A549 (cell line): Measurements from ENCODE around the gene MYH9. TPM values are rescaled to one million over a fixed set of nuclear protein-coding genes. Genes with fewer than 3 reads are reported as not detected.

ENCODE experiments used
- ATAC-seq, 2 experiments: fragments of 200-7000 bp in 1 of 2; fragments of >200 bp in 1 of 2; cut with Nextera tagmentation in 1 of 2; cut with Tn5 transposase in 1 of 2; 3 replicates each; pipeline versions ENCODE4 v1.8.0 to v1.9.1; 2018 to 2020; ENCODE audit warnings: mild to moderate bottlenecking in 1 of 2, moderate library complexity in 1 of 2
- CTCF ChIA-PET: fragments of 300-600 bp; sonication (Branson Sonifier 250); formaldehyde crosslinking; extraction: SDS; loops from one replicate; lab custom pipeline; 2021; ENCODE audit warnings: antibody characterized with exemption, inconsistent platforms; lab: Yijun Ruan, JAX
- POLR2A ChIA-PET: fragments of 350-600 bp; formaldehyde crosslinking; extraction: SDS; loops from one replicate; lab custom pipeline; 2021; ENCODE audit warnings: antibody characterized with exemption, inconsistent platforms; lab: Yijun Ruan, JAX
- DNase-seq, 2 experiments: peaks; one replicate each; pipeline versions ENCODE4 v3.0.0 to v3.0.0-alpha.2; 2011 to 2016; ENCODE audit warnings: low read depth in 1 of 2, low spot score in 1 of 2
- FAIRE-seq: peaks from 2 replicates; lab custom pipeline; 2011; peaks lifted over from hg19 to GRCh38; lab: Jason Lieb, UNC
- H3K27ac ChIP-seq, 2 experiments: fragments of >200 bp; sonication (Bioruptor Twin); formaldehyde crosslinking; 3 replicates each; pipeline ENCODE4 v1.5.1; 2016 to 2017
- H3K4me1 ChIP-seq: fragments of >200 bp; sonication (Bioruptor Twin); formaldehyde crosslinking; 3 replicates; pipeline ENCODE4 v1.6.1; 2016
- H3K4me2 ChIP-seq: fragments of >200 bp; sonication (Bioruptor Twin); formaldehyde crosslinking; 3 replicates; pipeline ENCODE4 v1.6.1; 2016
- H3K4me3 ChIP-seq: fragments of >200 bp; sonication (Bioruptor Twin); formaldehyde crosslinking; 3 replicates; pipeline ENCODE4 v1.5.1; 2016
- H3K9me3 ChIP-seq: fragments of >200 bp; sonication (Bioruptor Twin); formaldehyde crosslinking; 3 replicates; pipeline ENCODE4 v1.6.1; 2016
- CEBPB ChIP-seq, 2 experiments: fragments of >200 bp in 1 of 2; sonication (Bioruptor Twin) in 1 of 2; formaldehyde crosslinking in 1 of 2; IDR thresholded peaks; 2 replicates each; pipeline ENCODE4 v1.6.1; 2012 to 2016
- CHD4 ChIP-seq: fragments of 200-600 bp; sonication (generic); IDR thresholded peaks from 2 replicates; pipeline ENCODE4 v1.6.1; 2016; ENCODE audit warnings: antibody characterized with exemption, mild to moderate bottlenecking, borderline replicate concordance
- CTCF ChIP-seq: fragments of >200 bp; sonication (Bioruptor Twin); formaldehyde crosslinking; IDR thresholded peaks from 3 replicates; pipeline ENCODE4 v1.5.1; 2016
- EHMT2 ChIP-seq: fragments of 200-600 bp; sonication (generic); IDR thresholded peaks from 2 replicates; pipeline ENCODE4 v1.6.1; 2016; ENCODE audit warnings: antibody characterized with exemption, low read depth, mild to moderate bottlenecking, moderate library complexity
- FOSL2 ChIP-seq, 2 experiments: fragments of 450-650 bp in 1 of 2; fragments of >200 bp in 1 of 2; sonication (Bioruptor Twin) in 1 of 2; formaldehyde crosslinking; IDR thresholded peaks; 2 replicates each; pipeline versions ENCODE4 v1.5.0 to v1.6.1; 2016 to 2020; ENCODE audit warnings: mild to moderate bottlenecking in 1 of 2, moderate library complexity in 1 of 2
- GATA3 ChIP-seq: IDR thresholded peaks from 2 replicates; pipeline ENCODE4 v1.6.1; 2012; ENCODE audit warnings: borderline replicate concordance
- HDAC2 ChIP-seq: fragments of 200-600 bp; sonication (generic); IDR thresholded peaks from 2 replicates; pipeline ENCODE4 v1.6.1; 2016
- HES2 ChIP-seq: fragments of >200 bp; sonication (Bioruptor Twin); formaldehyde crosslinking; IDR thresholded peaks from 2 replicates; pipeline ENCODE4 v1.6.1; 2016
- HOXB13 ChIP-seq: fragments of 250-450 bp; sonication (Bioruptor Pico); IDR thresholded peaks from 2 replicates; pipeline ENCODE4 v1.5.0; 2020; ENCODE audit warnings: low read depth, mild to moderate bottlenecking, moderate library complexity
- JUNB ChIP-seq: fragments of >200 bp; sonication (Bioruptor Twin); formaldehyde crosslinking; IDR thresholded peaks from 2 replicates; pipeline ENCODE4 v1.6.1; 2016
- KDM1A ChIP-seq: fragments of 200-600 bp; sonication (generic); IDR thresholded peaks from 2 replicates; pipeline ENCODE4 v1.6.1; 2016; ENCODE audit warnings: low read depth, mild to moderate bottlenecking
- NR3C1 ChIP-seq: fragments of >200 bp; sonication (Bioruptor Twin); formaldehyde crosslinking; IDR thresholded peaks from 3 replicates; pipeline ENCODE4 v1.6.1; 2017
- PBX3 ChIP-seq: IDR thresholded peaks from 2 replicates; pipeline ENCODE4 v1.6.1; 2012
- PHF8 ChIP-seq: fragments of 200-600 bp; sonication (generic); IDR thresholded peaks from 2 replicates; pipeline ENCODE4 v1.6.1; 2016; ENCODE audit warnings: low read depth, mild to moderate bottlenecking, antibody characterized with exemption, moderate library complexity, borderline replicate concordance
- RARB ChIP-seq: fragments of 250-450 bp; sonication (Bioruptor Pico); IDR thresholded peaks from 2 replicates; pipeline ENCODE4 v1.8.0; 2021; ENCODE audit warnings: mild to moderate bottlenecking, moderate library complexity
- RFX5 ChIP-seq: fragments of 450-650 bp; IDR thresholded peaks from 2 replicates; pipeline ENCODE4 v1.7.1; 2014; ENCODE audit warnings: antibody characterized with exemption, mild to moderate bottlenecking, moderate library complexity
- SMC3 ChIP-seq: fragments of >200 bp; sonication (Bioruptor Twin); formaldehyde crosslinking; IDR thresholded peaks from 3 replicates; pipeline ENCODE4 v1.6.1; 2018; ENCODE audit warnings: inconsistent platforms
- SREBF2 ChIP-seq: fragments of 450-650 bp; IDR thresholded peaks from 2 replicates; pipeline ENCODE4 v1.6.1; 2014; ENCODE audit warnings: mild to moderate bottlenecking, moderate library complexity
- TP53 ChIP-seq: fragments of 250-450 bp; sonication (Bioruptor Pico); IDR thresholded peaks from 2 replicates; pipeline ENCODE4 v1.5.0; 2021; ENCODE audit warnings: mild to moderate bottlenecking, moderate library complexity
- ZFP36 ChIP-seq: fragments of 450-650 bp; IDR thresholded peaks from 2 replicates; pipeline ENCODE4 v1.6.1; 2014; ENCODE audit warnings: borderline replicate concordance; ENCODE audit not compliant: partially characterized antibody
- ZSCAN20 ChIP-seq: fragments of 250-450 bp; sonication (Bioruptor Pico); IDR thresholded peaks from 2 replicates; pipeline ENCODE4 v1.8.0; 2022; ENCODE audit warnings: mild to moderate bottlenecking, moderate library complexity
- WGBS: methylation state at CpG from one replicate; pipeline ENCODE4 v1.1.6; 2017; ENCODE audit errors: missing lambda C conversion rate; 5-methylcytosine and 5-hydroxymethylcytosine counted together
- polyA plus RNA-seq, 4 experiments: library from polyadenylated mRNA; depleted of rRNA in 3 of 4; stranded (reverse); fragments of >200 nt; fragmentation: RNase III in 1 of 4; extraction: RNeasy Plus Mini Kit Qiagen cat#74134 plus additional on column Dnase treatment in 1 of 4; gene quantifications; 2 replicates in 3 of 4; 3 replicates in 1 of 4; pipeline ENCODE4 v1.2.3, GENCODE V29; 2011 to 2017
- TF ChIP-seq, protein P1 (sequence below): fragments of 250-450 bp; sonication (Bioruptor Pico); IDR thresholded peaks from 2 replicates; pipeline ENCODE4 v1.5.0; 2021; ENCODE audit warnings: mild to moderate bottlenecking, moderate library complexity, borderline replicate concordance
- TF ChIP-seq, protein P2 (sequence below): fragments of 150-350 bp; IDR thresholded peaks from 2 replicates; pipeline ENCODE4 v1.6.1; 2014; ENCODE audit warnings: low read depth, mild to moderate bottlenecking, low read length

The MYH9 gene
- polyA plus RNA-seq, 2 of the 4 experiments (the other 2 are of a cell fraction), result 92.1 to 158 TPM

GRCh38 chr22:36318442-36318841, 69.3 kb downstream of the MYH9 start (continued):
- no peak for TF ChIP-seq ZSCAN20 (CRISPR knock-in tag)
- no peak for TF ChIP-seq EHMT2
- no peak for TF ChIP-seq HOXB13
- no peak for TF ChIP-seq CHD4
- no peak for TF ChIP-seq SREBF2
- TF ChIP-seq GATA3, result no peak
- TF ChIP-seq PHF8, result no peak
- no peak for TF ChIP-seq RARB (CRISPR knock-in tag)
- TF ChIP-seq, all 56 proteins: peak for 0

GRCh38 chr22:36317658-36318271, 70.0 kb downstream of the MYH9 start:
- ChIA-PET CTCF (interaction anchor here (0.7 to 3.6 kb wide), 3 partner anchors 17 to 153 kb away, joined by 4 to 18 read pairs (median 4); no protein-coding TSS in a partner anchor), POLR2A (no interaction called here)
- Histone ChIP-seq H3K4me1 (no peaks in the 10 kb centered on the region), H3K9me3 (no peaks in the 10 kb centered on the region), H3K27ac (no peak overlapping the region), H3K4me3 (no peak overlapping the region), H3K4me2 (no peak overlapping the region)
- FAIRE-seq (no peak), ATAC-seq (0 out of 6 replicates have a peak, but pooled peaks of 1 of the 2 experiments have one; percentile 11), DNase-seq (no peak)
- TF ChIP-seq CTCF (no peak), TP53 (CRISPR knock-in tag) (no peak), ZFP36 (no peak), NR3C1 (no peak), RFX5 (no peak), CEBPB (IDR thresholded peaks at IDR 0.05) (no peak), HDAC2 (no peak), JUNB (no peak), CHD4 (no peak), PBX3 (no peak), HES2 (no peak), SMC3 (no peak), KDM1A (no peak), FOSL2 (IDR thresholded peaks at IDR 0.05) (no peak), FOSL2 (CRISPR knock-in tag; IDR thresholded peaks at IDR 0.05) (no peak)
- TF ChIP-seq, protein P1, sequence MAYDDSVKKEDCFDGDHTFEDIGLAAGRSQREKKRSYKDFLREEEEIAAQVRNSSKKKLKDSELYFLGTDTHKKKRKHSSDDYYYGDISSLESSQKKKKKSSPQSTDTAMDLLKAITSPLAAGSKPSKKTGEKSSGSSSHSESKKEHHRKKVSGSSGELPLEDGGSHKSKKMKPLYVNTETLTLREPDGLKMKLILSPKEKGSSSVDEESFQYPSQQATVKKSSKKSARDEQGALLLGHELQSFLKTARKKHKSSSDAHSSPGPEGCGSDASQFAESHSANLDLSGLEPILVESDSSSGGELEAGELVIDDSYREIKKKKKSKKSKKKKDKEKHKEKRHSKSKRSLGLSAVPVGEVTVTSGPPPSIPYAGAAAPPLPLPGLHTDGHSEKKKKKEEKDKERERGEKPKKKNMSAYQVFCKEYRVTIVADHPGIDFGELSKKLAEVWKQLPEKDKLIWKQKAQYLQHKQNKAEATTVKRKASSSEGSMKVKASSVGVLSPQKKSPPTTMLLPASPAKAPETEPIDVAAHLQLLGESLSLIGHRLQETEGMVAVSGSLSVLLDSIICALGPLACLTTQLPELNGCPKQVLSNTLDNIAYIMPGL, result no peak
- TF ChIP-seq, protein P2, sequence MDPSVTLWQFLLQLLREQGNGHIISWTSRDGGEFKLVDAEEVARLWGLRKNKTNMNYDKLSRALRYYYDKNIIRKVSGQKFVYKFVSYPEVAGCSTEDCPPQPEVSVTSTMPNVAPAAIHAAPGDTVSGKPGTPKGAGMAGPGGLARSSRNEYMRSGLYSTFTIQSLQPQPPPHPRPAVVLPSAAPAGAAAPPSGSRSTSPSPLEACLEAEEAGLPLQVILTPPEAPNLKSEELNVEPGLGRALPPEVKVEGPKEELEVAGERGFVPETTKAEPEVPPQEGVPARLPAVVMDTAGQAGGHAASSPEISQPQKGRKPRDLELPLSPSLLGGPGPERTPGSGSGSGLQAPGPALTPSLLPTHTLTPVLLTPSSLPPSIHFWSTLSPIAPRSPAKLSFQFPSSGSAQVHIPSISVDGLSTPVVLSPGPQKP, result no peak
- WGBS, result 90% methylated on average over 13 of the region's 20 CpGs
